ENCODE results near the gene OR5AS1.
"Not testable (repeated sequence)": the region's sequence is repeated elsewhere in the genome, so short reads cannot be mapped to it uniquely, and the experiment has no call there.

OR5AS1 gene

GRCh38 chr11:56057661-56058237, 30.3 kb downstream of the OR5AS1 start:
- not testable (repeated sequence) for H3K27me3 ChIP-seq (ENCODE audit: control insufficient read depth in 1 of 2, insufficient read depth in 1 of 2, low read length in 2 of 2); H2BK12ac ChIP-seq (ENCODE audit: low read length in 2 of 2); H2AK5ac ChIP-seq (ENCODE audit: low read length, severe bottlenecking); H3K14ac ChIP-seq (ENCODE audit: low read length in 2 of 2); H3K9me3 ChIP-seq (ENCODE audit: control insufficient read depth, low read length); H3K9ac ChIP-seq (ENCODE audit: low read length); H3K4ac ChIP-seq (ENCODE audit: low read depth in 1 of 2, low read length in 2 of 2); H3K79me1 ChIP-seq (replicated peaks; ENCODE audit: low read length, poor library complexity, severe bottlenecking); H2BK15ac ChIP-seq (ENCODE audit: low read depth, poor library complexity, severe bottlenecking); H4K8ac ChIP-seq (ENCODE audit: low read length); H3K4me3 ChIP-seq (ENCODE audit: insufficient read depth in 1 of 2, low read depth in 1 of 2, low read length in 2 of 2); H3K4me1 ChIP-seq (ENCODE audit: control insufficient read depth, insufficient read depth, low read depth, low read length); H4K91ac ChIP-seq (ENCODE audit: low read length); H2BK5ac ChIP-seq (ENCODE audit: low read depth, low read length, poor library complexity, severe bottlenecking); H3K36me3 ChIP-seq (ENCODE audit: control insufficient read depth in 1 of 2, insufficient read depth in 2 of 2, low read depth in 1 of 2, low read length in 2 of 2); H3K18ac ChIP-seq (ENCODE audit: low read depth in 1 of 2, low read length in 2 of 2); H3K27ac ChIP-seq (ENCODE audit: low read length, poor library complexity, severe bottlenecking); H2BK120ac ChIP-seq (ENCODE audit: low read depth, low read length); DNase-seq; H3K4me2 ChIP-seq (ENCODE audit: low read length, poor library complexity, severe bottlenecking); H2AFZ ChIP-seq (ENCODE audit: low read depth, low read length); H3K23ac ChIP-seq (ENCODE audit: low read length in 2 of 2)
- WGBS, result 3% methylated on average over 3 of the region's 7 CpGs

- H4K8ac ChIP-seq (ENCODE audit: low read length); H2BK120ac ChIP-seq (ENCODE audit: low read depth, low read length); H3K79me1 ChIP-seq (replicated peaks; ENCODE audit: low read length, poor library complexity, severe bottlenecking); H2BK5ac ChIP-seq (ENCODE audit: low read depth, low read length, poor library complexity, severe bottlenecking); H3K4ac ChIP-seq (ENCODE audit: low read depth in 1 of 2, low read length in 2 of 2); H3K14ac ChIP-seq (ENCODE audit: low read length in 2 of 2); H2BK12ac ChIP-seq (ENCODE audit: low read length in 2 of 2); H3K27me3 ChIP-seq (ENCODE audit: control insufficient read depth in 1 of 2, insufficient read depth in 1 of 2, low read length in 2 of 2); H4K91ac ChIP-seq (ENCODE audit: low read length); H2AFZ ChIP-seq (ENCODE audit: low read depth, low read length); H3K4me2 ChIP-seq (ENCODE audit: low read length, poor library complexity, severe bottlenecking); H3K27ac ChIP-seq (ENCODE audit: low read length, poor library complexity, severe bottlenecking); H3K18ac ChIP-seq (ENCODE audit: low read depth in 1 of 2, low read length in 2 of 2); H2BK15ac ChIP-seq (ENCODE audit: low read depth, poor library complexity, severe bottlenecking); H3K4me3 ChIP-seq (ENCODE audit: insufficient read depth in 1 of 2, low read depth in 1 of 2, low read length in 2 of 2); H3K4me1 ChIP-seq (ENCODE audit: control insufficient read depth, insufficient read depth, low read depth, low read length); H2AK5ac ChIP-seq (ENCODE audit: low read length, severe bottlenecking); H3K23ac ChIP-seq (ENCODE audit: low read length in 2 of 2); H3K9me3 ChIP-seq (ENCODE audit: control insufficient read depth, low read length); H3K9ac ChIP-seq (ENCODE audit: low read length); H3K36me3 ChIP-seq (ENCODE audit: control insufficient read depth in 1 of 2, insufficient read depth in 2 of 2, low read depth in 1 of 2, low read length in 2 of 2); DNase-seq: not testable (repeated sequence)
- 55% methylated on average over 7 of the region's 7 CpGs for WGBS
These were observed 30.9 kb downstream of the OR5AS1 start for GRCh38 chr11:56058260-56058780.

- Histone ChIP-seq H3K18ac (ENCODE audit: low read depth in 1 of 2, low read length in 2 of 2) (no peak overlapping the region), H3K23ac (ENCODE audit: low read length in 2 of 2) (no peak overlapping the region), H2BK5ac (ENCODE audit: low read depth, low read length, poor library complexity, severe bottlenecking) (no peak overlapping the region), H2BK12ac (ENCODE audit: low read length in 2 of 2) (no peak overlapping the region), H2BK15ac (ENCODE audit: low read depth, poor library complexity, severe bottlenecking) (no peak overlapping the region), H3K36me3 (ENCODE audit: control insufficient read depth in 1 of 2, insufficient read depth in 2 of 2, low read depth in 1 of 2, low read length in 2 of 2) (no peaks in the 10 kb centered on the region), H2AFZ (ENCODE audit: low read depth, low read length) (no peak overlapping the region), H3K79me1 (replicated peaks; ENCODE audit: low read length, poor library complexity, severe bottlenecking) (no peaks in the 10 kb centered on the region), H3K4me3 (ENCODE audit: insufficient read depth in 1 of 2, low read depth in 1 of 2, low read length in 2 of 2) (no peak overlapping the region), H3K9me3 (ENCODE audit: control insufficient read depth, low read length) (peaks cover 9% of the 10 kb centered on the region), H3K14ac (ENCODE audit: low read length in 2 of 2) (no peak overlapping the region), H4K91ac (ENCODE audit: low read length) (no peak overlapping the region), H3K27ac (ENCODE audit: low read length, poor library complexity, severe bottlenecking) (no peak overlapping the region), H3K27me3 (ENCODE audit: control insufficient read depth in 1 of 2, insufficient read depth in 1 of 2, low read length in 2 of 2) (no peaks in the 10 kb centered on the region), H3K4me2 (ENCODE audit: low read length, poor library complexity, severe bottlenecking) (no peak overlapping the region), H2AK5ac (ENCODE audit: low read length, severe bottlenecking) (no peak overlapping the region), H3K4ac (ENCODE audit: low read depth in 1 of 2, low read length in 2 of 2) (no peak overlapping the region), H4K8ac (ENCODE audit: low read length) (no peak overlapping the region), H2BK120ac (ENCODE audit: low read depth, low read length) (no peak overlapping the region), H3K9ac (ENCODE audit: low read length) (no peak overlapping the region), H3K4me1 (ENCODE audit: control insufficient read depth, insufficient read depth, low read depth, low read length) (no peaks in the 10 kb centered on the region)
- no peak for DNase-seq
- WGBS, result 69% methylated on average over 2 of the region's 2 CpGs
These were observed 39.5 kb downstream of the OR5AS1 start for GRCh38 chr11:56066980-56067379.
